HEK293 (cell line): ENCODE data around the gene BRF1.
"Not testable (repeated sequence)": the region's sequence is repeated elsewhere in the genome, so short reads cannot be mapped to it uniquely, and the experiment has no call there.

Source experiments
- CTCF ChIA-PET: fragments of 350-600 bp; formaldehyde crosslinking; extraction: SDS; loops from one replicate; lab custom pipeline; 2021; ENCODE audit warnings: antibody characterized with exemption; lab: Yijun Ruan, JAX
- POLR2A ChIA-PET: fragments of 300-600 bp; formaldehyde crosslinking; extraction: SDS; loops from one replicate; lab custom pipeline; 2020; ENCODE audit warnings: antibody characterized with exemption, inconsistent platforms; lab: Yijun Ruan, JAX
- H3K27ac ChIP-seq: fragments of 200-500 bp; sonication (Bioruptor generic); 2 replicates; pipeline ENCODE4 v1.5.1; 2014; ENCODE audit warnings: low read depth, low read length, control low read depth, inconsistent platforms; ENCODE audit errors: extremely low read depth
- H3K36me3 ChIP-seq, 2 experiments: fragments of 200-500 bp in 1 of 2; sonication (Bioruptor generic) in 1 of 2; 1 replicate in 1 of 2; 2 replicates in 1 of 2; pipeline ENCODE4 v1.5.1; 2014 to 2017; ENCODE audit warnings: inconsistent platforms in 2 of 2, low read length in 2 of 2; ENCODE audit not compliant: control insufficient read depth in 2 of 2, insufficient read depth in 1 of 2
- H3K4me1 ChIP-seq: fragments of 200-500 bp; sonication (Bioruptor generic); 2 replicates; pipeline ENCODE4 v1.5.1; 2014; ENCODE audit warnings: mild to moderate bottlenecking, low read length, inconsistent platforms; ENCODE audit not compliant: control insufficient read depth, insufficient read depth
- H3K4me3 ChIP-seq: 2 replicates; pipeline ENCODE4 v1.5.1; 2011; ENCODE audit warnings: low read depth, mild to moderate bottlenecking, control low read depth, low read length, moderate library complexity
- H3K9me3 ChIP-seq: fragments of 200-500 bp; sonication (Bioruptor generic); 2 replicates; pipeline ENCODE4 v1.5.1; 2014; ENCODE audit warnings: low read depth, low read length, inconsistent platforms; ENCODE audit not compliant: control insufficient read depth, insufficient read depth
- EGR2 ChIP-seq: fragments of 450-650 bp; formaldehyde crosslinking; IDR thresholded peaks from 2 replicates; pipeline ENCODE4 v1.5.1; 2016; ENCODE audit warnings: low read depth, missing biosample characterization, missing genetic modification characterization
- GLIS1 ChIP-seq: fragments of 450-650 bp; formaldehyde crosslinking; IDR thresholded peaks from 2 replicates; pipeline ENCODE4 v1.5.1; 2016; ENCODE audit warnings: missing biosample characterization, missing genetic modification characterization
- GLIS2 ChIP-seq: fragments of 450-650 bp; formaldehyde crosslinking; IDR thresholded peaks from 2 replicates; pipeline ENCODE4 v1.5.1; 2016; ENCODE audit warnings: missing biosample characterization, missing genetic modification characterization
- HOXD13 ChIP-seq: sonication (generic); formaldehyde crosslinking; IDR thresholded peaks from 2 replicates; pipeline ENCODE4 v1.8.0; 2022; ENCODE audit warnings: missing genetic modification reagents, borderline replicate concordance
- IKZF3 ChIP-seq: fragments of 450-650 bp; IDR thresholded peaks from 2 replicates; pipeline ENCODE4 v1.5.0; 2018; ENCODE audit warnings: missing biosample characterization, mild to moderate bottlenecking, missing genetic modification characterization, moderate library complexity
- KLF16 ChIP-seq: fragments of 450-650 bp; formaldehyde crosslinking; IDR thresholded peaks from 2 replicates; pipeline ENCODE4 v1.5.1; 2017; ENCODE audit warnings: missing biosample characterization, missing genetic modification characterization
- SETDB1 ChIP-seq: IDR thresholded peaks from one replicate; pipeline ENCODE4 v1.6.1; 2017; ENCODE audit warnings: mild to moderate bottlenecking, low read length, moderate library complexity, mixed read lengths; ENCODE audit not compliant: insufficient read length
- ZFHX2 ChIP-seq: fragments of 450-650 bp; formaldehyde crosslinking; conservative IDR thresholded peaks from 2 replicates; pipeline ENCODE4 v1.5.1; 2016; ENCODE audit warnings: missing biosample characterization, missing genetic modification characterization
- ZFP3 ChIP-seq: fragments of 450-650 bp; formaldehyde crosslinking; IDR thresholded peaks from 2 replicates; pipeline ENCODE4 v1.5.1; 2016; ENCODE audit warnings: low read depth, missing biosample characterization, missing genetic modification characterization
- ZFP41 ChIP-seq: fragments of 450-650 bp; formaldehyde crosslinking; IDR thresholded peaks from 2 replicates; pipeline ENCODE4 v1.5.1; 2016; ENCODE audit warnings: missing biosample characterization, missing genetic modification characterization, borderline replicate concordance
- ZNF114 ChIP-seq: fragments of 450-650 bp; formaldehyde crosslinking; IDR thresholded peaks from 2 replicates; pipeline ENCODE4 v1.5.0; 2017; ENCODE audit warnings: missing biosample characterization, missing genetic modification characterization
- ZNF146 ChIP-seq: fragments of 450-650 bp; formaldehyde crosslinking; IDR thresholded peaks from 2 replicates; pipeline ENCODE4 v1.5.1; 2016; ENCODE audit warnings: missing biosample characterization, missing genetic modification characterization
- ZNF501 ChIP-seq: fragments of 450-650 bp; formaldehyde crosslinking; IDR thresholded peaks from 2 replicates; pipeline ENCODE4 v1.5.1; 2016; ENCODE audit warnings: missing biosample characterization, missing genetic modification characterization
- ZNF548 ChIP-seq: fragments of 450-650 bp; formaldehyde crosslinking; IDR thresholded peaks from 2 replicates; pipeline ENCODE4 v1.5.1; 2016; ENCODE audit warnings: missing biosample characterization, missing genetic modification characterization
- ZNF561 ChIP-seq: fragments of 450-650 bp; IDR thresholded peaks from 2 replicates; pipeline ENCODE4 v1.5.1; 2018; ENCODE audit warnings: missing biosample characterization, missing genetic modification characterization, borderline replicate concordance
- ZNF610 ChIP-seq: fragments of 450-650 bp; formaldehyde crosslinking; IDR thresholded peaks from 2 replicates; pipeline ENCODE4 v1.5.1; 2016; ENCODE audit warnings: missing biosample characterization, missing genetic modification characterization, borderline replicate concordance
- ZNF664 ChIP-seq: fragments of 450-650 bp; formaldehyde crosslinking; IDR thresholded peaks from 2 replicates; pipeline ENCODE4 v1.5.1; 2016; ENCODE audit warnings: missing biosample characterization, missing genetic modification characterization
- ZNF785 ChIP-seq: fragments of 450-650 bp; formaldehyde crosslinking; IDR thresholded peaks from 2 replicates; pipeline ENCODE4 v1.5.1; 2016; ENCODE audit warnings: missing biosample characterization, missing genetic modification characterization
- TF ChIP-seq, protein P1 (sequence below): sonication (generic); formaldehyde crosslinking; IDR thresholded peaks from 2 replicates; pipeline ENCODE4 v1.8.1; 2022; ENCODE audit warnings: mild to moderate bottlenecking, moderate library complexity, missing genetic modification reagents

The BRF1 gene

DNA sequence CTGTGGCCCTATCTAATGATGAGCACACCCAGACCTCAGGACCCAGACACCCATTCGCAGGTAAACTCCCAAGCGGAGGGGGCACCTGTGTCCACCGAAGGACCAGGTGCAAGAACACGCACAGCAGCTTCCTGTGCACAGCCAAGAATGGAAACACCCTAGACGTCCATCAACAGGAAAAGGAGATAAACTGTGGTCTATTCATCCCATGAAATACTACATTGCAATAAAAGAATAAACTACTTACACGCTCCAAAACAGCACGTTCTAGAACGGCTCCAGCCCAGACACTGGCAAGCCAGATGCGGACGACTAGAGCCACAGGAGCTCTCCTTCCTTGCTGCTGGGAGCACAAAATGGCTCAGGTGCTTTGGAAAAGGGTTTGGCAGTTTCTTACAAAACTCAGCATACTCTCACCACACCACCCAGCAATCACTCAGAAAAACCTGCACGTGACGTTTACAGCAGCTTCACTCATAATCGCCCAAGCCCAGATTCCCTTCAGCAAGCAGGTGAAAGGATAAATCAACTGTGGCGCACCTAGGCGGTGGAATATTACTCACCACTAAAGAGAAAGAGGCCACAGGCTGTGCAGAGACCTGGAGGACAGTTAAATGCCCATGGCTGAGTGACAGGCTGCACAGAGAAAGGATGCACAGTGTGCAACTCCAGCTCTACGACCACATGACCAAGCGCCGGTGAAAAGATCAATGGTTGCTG is 21.0 kb downstream of the BRF1 start:
- CTCF ChIA-PET, result interaction anchor here (0.6 kb wide), 1 partner anchor 9 kb away, joined by 3 read pairs; no protein-coding TSS in a partner anchor
- TF ChIP-seq GLIS2 (tag by site-specific recombination) (no peak), ZNF146 (tag by site-specific recombination) (peak; percentile 62), HOXD13 (CRISPR knock-in tag) (no peak)
- TF ChIP-seq, all 188 proteins: peak for 1
- POLR2A ChIA-PET, result interaction anchor here (1.3 kb wide), 1 partner anchor 21 kb away, joined by 5 read pairs; the partner anchor contains the start of gene BRF1

DNA sequence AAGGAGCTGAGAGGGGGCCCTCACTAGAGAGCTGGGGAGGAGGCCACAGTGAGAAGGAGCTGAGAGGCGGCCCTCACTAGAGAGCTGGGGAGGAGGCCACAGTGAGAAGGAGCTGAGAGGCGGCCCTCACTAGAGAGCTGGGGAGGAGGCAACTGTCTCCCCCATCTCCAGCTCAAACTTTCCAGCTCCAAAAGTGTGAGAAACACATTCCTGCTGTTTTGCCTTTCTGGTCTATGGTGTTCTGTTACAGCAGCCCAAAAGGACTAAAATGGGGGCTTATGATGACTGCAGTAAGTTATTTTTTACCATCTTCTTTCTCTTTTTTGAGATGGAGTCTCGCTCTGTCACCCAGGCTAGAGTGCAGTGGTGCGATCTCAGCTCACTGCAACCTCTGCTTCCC is 23.4 kb downstream of the BRF1 start:
- CTCF ChIA-PET, result interaction anchor here (0.9 to 1.2 kb wide), 2 partner anchors 31 to 54 kb away, joined by 3 to 6 read pairs; no protein-coding TSS in a partner anchor

More for the DNA sequence above, 21.0 kb downstream of the BRF1 start:
- Histone ChIP-seq H3K27ac (no peak overlapping the region), H3K4me1 (no peaks in the 10 kb centered on the region), H3K9me3 (no peaks in the 10 kb centered on the region), H3K4me3 (no peak overlapping the region), H3K36me3 (peaks cover 0 to 12% of the 10 kb centered on the region in 2 experiments; a peak in 2 of 3 replicates)

DNA sequence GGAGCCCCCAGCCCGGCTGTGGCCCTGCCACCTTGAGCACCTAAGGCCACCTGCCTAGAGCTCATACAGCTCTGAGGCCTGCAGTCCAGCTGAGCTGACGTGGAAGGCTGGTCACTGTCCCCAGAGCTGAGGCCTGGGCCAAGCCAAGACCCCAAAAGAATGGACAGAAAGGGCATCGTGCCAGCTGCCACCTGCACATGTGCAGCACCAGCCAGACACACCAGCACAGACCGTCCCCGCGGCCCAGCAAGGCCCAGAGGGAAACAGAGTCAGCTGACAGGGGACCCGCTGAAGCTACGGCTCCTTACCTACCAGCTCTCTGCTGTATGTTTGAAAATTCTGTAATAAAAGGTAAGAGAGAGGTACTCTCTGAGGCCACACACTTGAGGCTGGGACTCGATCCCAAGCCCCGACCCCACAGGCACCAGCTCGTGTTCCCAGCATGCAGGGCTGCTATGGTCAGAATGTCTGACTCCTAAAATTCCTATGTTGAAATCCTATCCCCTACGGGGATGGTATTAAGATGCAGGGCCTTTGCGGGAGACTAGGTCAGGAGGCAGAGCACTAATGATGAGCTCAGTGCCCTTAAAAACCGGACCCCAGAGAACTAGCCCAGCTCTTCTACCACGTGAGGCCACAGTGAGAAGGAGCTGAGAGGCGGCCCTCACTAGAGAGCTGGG is 25.4 kb downstream of the BRF1 start:
- peak overlapping the region; percentile 5; the same call in 1 of the 2 replicates for H3K27ac ChIP-seq
- POLR2A ChIA-PET, result interaction anchor here (0.7 to 1.3 kb wide), 2 partner anchors 12 to 25 kb away, joined by 3 read pairs; partner anchors contain the start of gene BRF1
- no peaks in the 10 kb centered on the region for H3K9me3 ChIP-seq
- CTCF ChIA-PET, result interaction anchor here (0.5 to 0.6 kb wide), 2 partner anchors 12 to 68 kb away, joined by 3 to 4 read pairs; no protein-coding TSS in a partner anchor
- H3K4me1 ChIP-seq, result no peaks in the 10 kb centered on the region
- peaks cover 0 to 3% of the 10 kb centered on the region in 2 experiments; a peak in 2 of 3 replicates for H3K36me3 ChIP-seq
- TF ChIP-seq IKZF3 (tag by site-specific recombination), result no peak
- peak; percentile 78 for TF ChIP-seq GLIS1 (tag by site-specific recombination)
- H3K4me3 ChIP-seq, result no peak overlapping the region

More for the DNA sequence above, 23.4 kb downstream of the BRF1 start:
- H3K4me1 ChIP-seq, H3K9me3 ChIP-seq, POLR2A ChIA-PET, H3K4me3 ChIP-seq, H3K27ac ChIP-seq: not testable (repeated sequence)
- H3K36me3 ChIP-seq, result peaks cover 0 to 12% of the 10 kb centered on the region in 2 experiments; a peak in 2 of 3 replicates

DNA sequence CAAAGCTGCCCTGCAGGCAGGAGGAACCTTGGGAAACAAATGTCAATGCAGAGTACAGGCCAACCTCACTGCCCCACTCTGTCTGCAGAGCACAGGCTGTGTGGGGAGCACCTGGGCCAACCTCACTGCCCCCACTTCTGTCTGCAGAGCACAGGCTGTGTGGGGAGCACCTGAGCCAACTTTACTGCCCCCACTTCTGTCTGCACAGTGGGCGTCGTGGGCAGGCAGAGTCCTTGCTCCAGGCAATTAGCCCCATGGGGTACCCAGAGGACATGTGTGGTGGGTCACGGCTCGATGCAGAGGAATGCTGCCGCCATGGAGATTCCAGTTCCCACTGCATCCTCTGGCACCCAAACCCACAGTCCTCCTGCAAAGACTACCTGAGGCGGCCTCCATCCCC is 26.2 kb downstream of the BRF1 start:
- CTCF ChIA-PET, result no interaction called here
- no peak for TF ChIP-seq ZNF785 (tag by site-specific recombination)
- TF ChIP-seq ZNF610 (tag by site-specific recombination), result no peak
- TF ChIP-seq EGR2, result peak; percentile 77
- no peak for TF ChIP-seq ZFP3 (tag by site-specific recombination)
- no peak for TF ChIP-seq ZNF501 (tag by site-specific recombination)
- no peak for TF ChIP-seq ZNF548
- peak; percentile 85 for TF ChIP-seq ZFHX2
- no peak for TF ChIP-seq ZNF664 (tag by site-specific recombination)
- no peak for TF ChIP-seq ZFP41
- TF ChIP-seq, protein P1, sequence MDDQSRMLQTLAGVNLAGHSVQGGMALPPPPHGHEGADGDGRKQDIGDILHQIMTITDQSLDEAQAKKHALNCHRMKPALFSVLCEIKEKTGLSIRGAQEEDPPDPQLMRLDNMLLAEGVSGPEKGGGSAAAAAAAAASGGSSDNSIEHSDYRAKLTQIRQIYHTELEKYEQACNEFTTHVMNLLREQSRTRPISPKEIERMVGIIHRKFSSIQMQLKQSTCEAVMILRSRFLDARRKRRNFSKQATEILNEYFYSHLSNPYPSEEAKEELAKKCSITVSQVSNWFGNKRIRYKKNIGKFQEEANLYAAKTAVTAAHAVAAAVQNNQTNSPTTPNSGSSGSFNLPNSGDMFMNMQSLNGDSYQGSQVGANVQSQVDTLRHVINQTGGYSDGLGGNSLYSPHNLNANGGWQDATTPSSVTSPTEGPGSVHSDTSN (CRISPR knock-in tag), result no peak
- TF ChIP-seq ZNF146 (tag by site-specific recombination), result no peak
- no peak for TF ChIP-seq ZNF561
- no peak for TF ChIP-seq KLF16
- no peak for TF ChIP-seq SETDB1
- TF ChIP-seq ZNF114, result no peak
- POLR2A ChIA-PET, result interaction anchor here (1.3 kb wide), 1 partner anchor 12 kb away, joined by 3 read pairs; no protein-coding TSS in a partner anchor
- Histone ChIP-seq H3K4me1 (no peaks in the 10 kb centered on the region), H3K27ac (no peak overlapping the region), H3K4me3 (no peak overlapping the region), H3K36me3 (no peaks in the 10 kb centered on the region; a peak in 1 of 3 replicates), H3K9me3 (no peaks in the 10 kb centered on the region)
